GM10248 (cell line): ENCODE results near the gene BBOX1.

Experiments used
- CTCF ChIA-PET: fragments of 300-600 bp; sonication (Branson Sonifier 250); formaldehyde crosslinking; extraction: SDS; loops from one replicate; lab custom pipeline; 2021; ENCODE audit warnings: antibody characterized with exemption; lab: Yijun Ruan, JAX
- POLR2A ChIA-PET: fragments of 350-650 bp; sonication (Branson Sonifier 250); formaldehyde crosslinking; extraction: SDS; loops from one replicate; lab custom pipeline; 2020; ENCODE audit warnings: antibody characterized with exemption; lab: Yijun Ruan, JAX
- DNase-seq: peaks from one replicate; pipeline ENCODE4 v3.0.0; 2012; ENCODE audit errors: extremely low spot score
- CTCF ChIP-seq: IDR thresholded peaks from 2 replicates; pipeline ENCODE4 v1.5.1; 2012; ENCODE audit warnings: mild to moderate bottlenecking, low read depth; ENCODE audit errors: extremely low read depth, missing control alignments, control extremely low read depth

Gene BBOX1

DNA sequence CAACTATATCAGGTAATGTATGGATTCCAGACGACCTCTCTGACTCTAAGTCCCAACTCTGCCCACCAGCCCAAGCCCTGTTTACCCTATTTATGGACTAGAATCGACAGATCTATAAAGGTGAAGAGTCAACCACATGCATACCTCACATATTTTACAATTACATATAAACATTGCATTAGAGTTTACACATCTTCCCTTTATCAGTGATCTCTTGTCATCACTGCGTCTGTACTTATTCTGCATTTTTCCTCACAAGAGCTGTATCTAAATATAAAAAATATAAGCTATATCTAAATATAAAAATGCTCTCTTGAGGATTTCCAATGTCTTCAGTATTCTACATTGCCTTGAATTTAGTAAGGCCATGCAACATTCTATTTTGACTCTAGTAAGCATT lies 38.2 kb upstream of the BBOX1 start:
- CTCF ChIA-PET, result interaction anchor here (1.0 kb wide), 1 partner anchor 21 kb away, joined by 4 read pairs; no protein-coding TSS in a partner anchor
- POLR2A ChIA-PET, result no interaction called here
- DNase-seq, result no peak
- TF ChIP-seq CTCF, result no peak

GRCh38 chr11:27002838-27003237 lies 37.8 kb upstream of the BBOX1 start:
- CTCF ChIA-PET, result interaction anchor here (1.0 kb wide), 1 partner anchor 21 kb away, joined by 4 read pairs; no protein-coding TSS in a partner anchor
- no peak for TF ChIP-seq CTCF
- POLR2A ChIA-PET, result no interaction called here
- no peak for DNase-seq

GRCh38 chr11:27004103-27004502 lies 36.5 kb upstream of the BBOX1 start:
- DNase-seq, result no peak
- TF ChIP-seq CTCF, result no peak
- CTCF ChIA-PET, result no interaction called here
- POLR2A ChIA-PET, result no interaction called here

DNA sequence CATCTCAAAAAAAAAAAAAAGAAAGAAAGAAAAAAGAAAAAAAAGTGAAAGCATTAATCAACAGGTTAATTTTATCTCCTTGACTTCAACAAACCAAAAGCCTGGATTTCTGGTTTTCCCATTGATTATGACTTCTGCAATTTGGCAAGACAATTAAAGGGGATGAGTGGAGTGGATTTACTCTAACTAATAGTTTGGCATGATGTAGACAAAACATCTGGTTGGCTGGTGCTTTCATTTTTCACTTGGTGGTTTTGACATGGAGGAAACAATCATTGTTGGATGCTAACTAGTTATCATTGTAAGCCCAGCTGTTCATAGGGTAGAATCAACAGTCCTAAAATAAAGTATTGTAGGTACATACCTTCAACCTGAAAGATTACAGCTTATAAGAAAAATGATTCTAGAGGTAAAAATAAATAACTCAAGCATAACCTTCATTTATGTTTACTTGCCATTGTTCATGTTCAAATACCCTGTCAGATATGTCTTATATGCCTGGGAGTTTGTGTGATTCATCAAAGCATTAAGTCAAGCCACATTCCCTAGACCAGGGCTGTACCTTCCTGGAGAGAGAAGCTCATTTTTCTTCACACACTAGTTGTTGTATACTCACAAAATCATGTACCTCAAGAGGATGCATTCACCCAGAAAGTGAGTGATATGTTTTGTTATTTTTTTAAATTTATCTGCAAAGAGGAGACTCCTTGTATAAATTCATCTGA lies 31.6 kb upstream of the BBOX1 start:
- TF ChIP-seq CTCF, result no peak
- POLR2A ChIA-PET, result no interaction called here

DNA sequence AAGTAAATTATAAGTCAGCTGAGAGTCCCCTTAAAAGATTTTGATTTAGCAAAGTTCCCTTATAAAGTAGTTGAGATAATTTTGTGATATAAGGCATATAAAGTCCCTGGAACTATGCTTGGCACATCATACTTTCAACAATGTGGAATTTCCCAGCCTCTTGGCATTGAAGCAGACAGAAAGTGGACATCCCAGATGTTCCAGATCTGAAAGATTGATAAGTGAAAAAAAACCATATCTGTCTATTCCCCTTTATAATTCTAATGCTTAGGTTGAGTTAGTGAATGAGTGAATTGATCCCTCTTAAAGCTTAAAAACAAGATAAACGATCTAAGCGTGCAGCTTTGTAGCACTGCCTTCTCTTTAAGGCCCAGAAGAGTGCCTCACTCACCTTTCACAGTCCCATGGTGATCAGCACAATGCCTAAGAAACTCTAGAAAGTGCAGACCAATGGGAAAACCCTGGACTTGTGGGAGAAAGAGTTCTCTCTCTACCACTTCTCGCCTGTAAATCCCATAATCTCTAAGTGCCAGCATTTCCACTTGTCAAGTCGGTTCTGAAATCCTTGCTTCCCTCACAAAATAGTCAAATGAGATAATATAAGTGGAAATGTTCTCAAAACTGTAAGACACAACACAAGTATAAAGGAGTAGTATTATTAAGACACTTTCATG lies 28.9 kb upstream of the BBOX1 start:
- DNase-seq, result no peak
- TF ChIP-seq CTCF, result no peak
- CTCF ChIA-PET, result no interaction called here
- POLR2A ChIA-PET, result no interaction called here

More for the DNA sequence above, 31.6 kb upstream of the BBOX1 start:
- no peak for DNase-seq
- CTCF ChIA-PET, result no interaction called here

DNA sequence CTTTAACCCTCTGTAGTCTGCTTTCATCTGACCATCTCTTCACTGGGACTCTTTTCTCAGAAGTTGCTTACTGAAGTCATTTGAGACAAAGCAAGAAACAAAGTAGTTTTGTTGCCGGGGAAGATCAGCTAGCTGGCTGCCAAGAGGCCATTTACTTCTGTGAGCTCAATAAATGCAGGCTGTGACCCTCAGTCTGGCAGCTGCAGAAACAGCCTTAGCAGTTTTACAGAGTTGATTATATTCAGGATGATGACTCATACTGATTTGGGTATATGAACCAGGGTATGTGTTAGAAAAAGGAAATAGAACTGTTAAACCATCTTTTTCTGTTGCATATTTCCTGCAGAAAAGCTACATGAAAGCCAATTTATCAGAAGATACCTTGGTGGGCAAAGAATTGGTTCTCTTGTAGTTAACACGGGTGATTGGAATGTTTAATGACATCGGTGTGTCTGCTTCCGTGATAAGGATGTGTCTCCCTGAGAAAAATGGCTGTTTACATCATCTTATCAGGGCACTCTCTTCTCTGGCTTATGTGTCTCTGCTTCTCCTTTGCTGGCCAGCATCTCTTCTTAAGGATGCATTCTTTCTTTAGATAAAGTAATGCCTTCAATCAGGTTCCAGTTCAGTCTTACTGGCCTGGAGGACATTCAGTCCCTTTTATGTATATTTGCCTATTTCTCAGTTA lies 28.2 kb upstream of the BBOX1 start:
- no peak for DNase-seq
- ChIA-PET POLR2A (no interaction called here), CTCF (no interaction called here)
- TF ChIP-seq CTCF, result no peak
